Endothelial cell of umbilical vein (primary cell): Measurements from ENCODE around the gene MRPL44. TPM values are rescaled to one million over a fixed set of nuclear protein-coding genes. Genes with fewer than 3 reads are reported as not detected.

Experiments
- BruUV-seq: library from RNA; stranded (reverse); fragments of 400-500 nt; replicated peaks from 2 replicates; lab custom pipeline; 2021; lab: Mats Ljungman, UMichigan
- CTCF ChIA-PET: fragments of 300-600, 350-600 bp; sonication (Branson Sonifier 250); formaldehyde crosslinking; loops from one replicate; lab custom pipeline; 2021; ENCODE audit warnings: antibody characterized with exemption, inconsistent platforms; lab: Charles Lee
- POLR2A ChIA-PET: fragments of 300-600, 350-600 bp; sonication (Branson Sonifier 250); formaldehyde crosslinking; loops from one replicate; lab custom pipeline; 2021; ENCODE audit warnings: antibody characterized with exemption, inconsistent platforms; lab: Charles Lee
- DNase-seq: peaks from one replicate; pipeline ENCODE4 v3.0.0-alpha.2; 2011; ENCODE audit warnings: low read depth, low spot score
- FAIRE-seq: peaks from 2 replicates; lab custom pipeline; 2011; peaks lifted over from hg19 to GRCh38; lab: Jason Lieb, UNC
- H2AFZ ChIP-seq: 2 replicates; pipeline ENCODE4 v1.6.0; 2012; ENCODE audit warnings: low read depth, low read length, control low read depth, inconsistent platforms
- H3K27ac ChIP-seq: 2 replicates; pipeline ENCODE4 v1.5.1; 2011; ENCODE audit warnings: low read depth, mild to moderate bottlenecking, control low read depth, low read length, moderate library complexity; ENCODE audit not compliant: insufficient read depth
- H3K27me3 ChIP-seq, 2 experiments: 2 replicates each; pipeline versions ENCODE4 v1.6.0 to v1.6.1; 2011; ENCODE audit warnings: low read length in 2 of 2, mixed read lengths in 1 of 2; ENCODE audit not compliant: control insufficient read depth in 2 of 2, insufficient read depth in 2 of 2
- H3K36me3 ChIP-seq, 2 experiments: 2 replicates in 1 of 2; 3 replicates in 1 of 2; pipeline ENCODE4 v1.5.1; 2011; ENCODE audit warnings: low read length in 2 of 2, mild to moderate bottlenecking in 1 of 2, moderate library complexity in 1 of 2; ENCODE audit not compliant: control insufficient read depth in 2 of 2, insufficient read depth in 2 of 2; ENCODE audit errors: extremely low read depth in 1 of 2
- H3K4me1 ChIP-seq: 3 replicates; pipeline ENCODE4 v1.5.1; 2011; ENCODE audit warnings: mild to moderate bottlenecking, low read length; ENCODE audit not compliant: control insufficient read depth, insufficient read depth; ENCODE audit errors: extremely low read depth
- H3K4me2 ChIP-seq: 2 replicates; pipeline ENCODE4 v1.6.1; 2011; ENCODE audit warnings: low read length, control low read depth, mixed read lengths; ENCODE audit not compliant: insufficient read depth
- H3K4me3 ChIP-seq, 3 experiments: fragments of 200-600 bp in 1 of 3; sonication (generic), shearing (Covaris generic) in 1 of 3; replicated peaks in 1 of 3; 2 replicates each; pipeline ENCODE4 v1.5.1; 2011 to 2016; ENCODE audit warnings: control low read depth in 3 of 3, low read length in 3 of 3, mild to moderate bottlenecking in 2 of 3, inconsistent platforms in 1 of 3, low read depth in 1 of 3, moderate library complexity in 1 of 3; ENCODE audit not compliant: insufficient read depth in 1 of 3
- H3K79me2 ChIP-seq: 2 replicates; pipeline ENCODE4 v1.6.0; 2012; ENCODE audit warnings: low read length, inconsistent platforms; ENCODE audit not compliant: control insufficient read depth, insufficient read depth
- H3K9ac ChIP-seq: replicated peaks from 2 replicates; pipeline ENCODE3; 2011; ENCODE audit warnings: low read length, control low read depth; ENCODE audit not compliant: insufficient read depth; ENCODE audit errors: extremely low read depth
- H3K9me1 ChIP-seq: replicated peaks from 3 replicates; pipeline ENCODE4 v1.6.0; 2011; ENCODE audit warnings: mild to moderate bottlenecking, low read length; ENCODE audit not compliant: control insufficient read depth, insufficient read depth; ENCODE audit errors: extremely low read depth
- H3K9me3 ChIP-seq: replicated peaks from 2 replicates; pipeline ENCODE4 v1.5.1; 2012; ENCODE audit warnings: low read length, inconsistent platforms; ENCODE audit not compliant: control insufficient read depth, insufficient read depth
- H4K20me1 ChIP-seq: replicated peaks from 2 replicates; pipeline ENCODE3; 2011; ENCODE audit warnings: mild to moderate bottlenecking, low read length; ENCODE audit not compliant: control insufficient read depth, insufficient read depth; ENCODE audit errors: extremely low read depth
- EZH2 ChIP-seq: IDR thresholded peaks from 2 replicates; pipeline ENCODE4 v1.6.1; 2012; ENCODE audit warnings: borderline replicate concordance, low read depth, mild to moderate bottlenecking, moderate library complexity, low read length, inconsistent platforms; ENCODE audit not compliant: severe bottlenecking
- FOS ChIP-seq: IDR thresholded peaks from 2 replicates; pipeline ENCODE4 v1.6.1; 2011; ENCODE audit warnings: mild to moderate bottlenecking, low read length, moderate library complexity, borderline replicate concordance; ENCODE audit not compliant: insufficient read depth
- GATA2 ChIP-seq: IDR thresholded peaks from 2 replicates; pipeline ENCODE4 v1.7.0; 2011; ENCODE audit warnings: low read depth, mild to moderate bottlenecking, moderate library complexity, mixed read lengths, low read length; ENCODE audit not compliant: insufficient read length, insufficient read depth
- JUN ChIP-seq: IDR thresholded peaks from 2 replicates; pipeline ENCODE4 v1.6.1; 2011; ENCODE audit warnings: borderline replicate concordance, low read depth; ENCODE audit not compliant: insufficient read length, insufficient read depth
- MAX ChIP-seq: IDR thresholded peaks from 2 replicates; pipeline ENCODE4 v1.6.1; 2011; ENCODE audit not compliant: insufficient read depth, insufficient read length
- MYC ChIP-seq: IDR thresholded peaks from one replicate; pipeline ENCODE4 v1.6.1; 2011; ENCODE audit warnings: mild to moderate bottlenecking, low read depth, low read length
- POLR2A ChIP-seq: IDR thresholded peaks from 2 replicates; pipeline ENCODE4 v1.6.1; 2012; ENCODE audit warnings: low read depth, mild to moderate bottlenecking, control low read depth, low read length
- dilution Hi-C: fragments of 300-500 bp; cut with MboI; formaldehyde crosslinking; loops from one replicate; pipeline ENCODE4 v1.15.0; 2019; ENCODE audit warnings: low sequenced_read_pairs; ENCODE audit not compliant: extremely low pct_ligation_motif_present
- intact Hi-C: fragments of 100-400 bp; cut with micrococcal nuclease; formaldehyde crosslinking; loops from one replicate; pipeline ENCODE4 v1.10.0; 2022
- polyA plus RNA-seq, 4 experiments: library from polyadenylated mRNA; depleted of rRNA in 3 of 4; stranded (reverse) in 3 of 4; unstranded in 1 of 4; fragments of >200 nt; gene quantifications; 2 replicates each; pipeline versions ENCODE4 v1.2.1 to v1.2.3, GENCODE V29; 2011 to 2012; ENCODE audit warnings: missing spikeins in 1 of 4
- total RNA-seq: library from RNA; stranded (reverse); gene quantifications from 2 replicates; pipeline ENCODE4 v1.2.3, GENCODE V29; 2021
- TF ChIP-seq, protein P1 (sequence below), 2 donors: IDR thresholded peaks; 1 replicate in 1 of 2; 2 replicates in 1 of 2; pipeline ENCODE4 v1.5.1; 2011; ENCODE audit warnings: low read length in 2 of 2, mild to moderate bottlenecking in 2 of 2, moderate library complexity in 2 of 2, control low read depth in 1 of 2, inconsistent platforms in 1 of 2, low read depth in 1 of 2; ENCODE audit not compliant: insufficient read depth in 1 of 2; ENCODE audit errors: extremely low read depth in 1 of 2

The MRPL44 gene
- total and polyA plus RNA-seq, 2 donors (not counting 3 experiments of a cell fraction or from before 2014, with no cell fraction given) = 19.2 to 27.7 TPM

- POLR2A ChIA-PET = no interaction called here
- TF ChIP-seq FOS = no peak
- TF ChIP-seq, protein P1, sequence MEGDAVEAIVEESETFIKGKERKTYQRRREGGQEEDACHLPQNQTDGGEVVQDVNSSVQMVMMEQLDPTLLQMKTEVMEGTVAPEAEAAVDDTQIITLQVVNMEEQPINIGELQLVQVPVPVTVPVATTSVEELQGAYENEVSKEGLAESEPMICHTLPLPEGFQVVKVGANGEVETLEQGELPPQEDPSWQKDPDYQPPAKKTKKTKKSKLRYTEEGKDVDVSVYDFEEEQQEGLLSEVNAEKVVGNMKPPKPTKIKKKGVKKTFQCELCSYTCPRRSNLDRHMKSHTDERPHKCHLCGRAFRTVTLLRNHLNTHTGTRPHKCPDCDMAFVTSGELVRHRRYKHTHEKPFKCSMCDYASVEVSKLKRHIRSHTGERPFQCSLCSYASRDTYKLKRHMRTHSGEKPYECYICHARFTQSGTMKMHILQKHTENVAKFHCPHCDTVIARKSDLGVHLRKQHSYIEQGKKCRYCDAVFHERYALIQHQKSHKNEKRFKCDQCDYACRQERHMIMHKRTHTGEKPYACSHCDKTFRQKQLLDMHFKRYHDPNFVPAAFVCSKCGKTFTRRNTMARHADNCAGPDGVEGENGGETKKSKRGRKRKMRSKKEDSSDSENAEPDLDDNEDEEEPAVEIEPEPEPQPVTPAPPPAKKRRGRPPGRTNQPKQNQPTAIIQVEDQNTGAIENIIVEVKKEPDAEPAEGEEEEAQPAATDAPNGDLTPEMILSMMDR (IDR thresholded peaks at IDR 0.05; ENCODE audit: extremely low read depth in 1 of 2, insufficient read depth in 1 of 2, low read depth in 1 of 2, low read length in 2 of 2) = peak; percentile 69 to 75
- Histone ChIP-seq H3K4me1 (no peaks in the 10 kb centered on the region), H3K27me3 (no peaks in the 10 kb centered on the region), H3K9me3 (no peaks in the 10 kb centered on the region), H3K9me1 (no peaks in the 10 kb centered on the region), H3K9ac (no peak overlapping the region), H4K20me1 (no peaks in the 10 kb centered on the region), H3K27ac (no peak overlapping the region), H3K79me2 (no peaks in the 10 kb centered on the region), H3K4me2 (no peak overlapping the region), H3K36me3 (no peaks in the 10 kb centered on the region), H2AFZ (no peak overlapping the region), H3K4me3 (no peak overlapping the region)
- dilution Hi-C loops (no loop called here), intact Hi-C loops (loop anchor here (1.0 to 5.0 kb wide), 6 partner anchors 23 to 363 kb away; no protein-coding TSS in a partner anchor)
- DNase-seq (peak; percentile 74), FAIRE-seq (peak; percentile 95)
- CTCF ChIA-PET = interaction anchor here (0.5 to 9.0 kb wide), 75 partner anchors 9 to 659 kb away, joined by 3 to 875 read pairs (median 4); partner anchors contain the start of gene SERPINE2
- no TSS peak for BruUV-seq
Measured at GRCh38 chr2:223993634-223994232, 36.5 kb downstream of the MRPL44 start.

DNA sequence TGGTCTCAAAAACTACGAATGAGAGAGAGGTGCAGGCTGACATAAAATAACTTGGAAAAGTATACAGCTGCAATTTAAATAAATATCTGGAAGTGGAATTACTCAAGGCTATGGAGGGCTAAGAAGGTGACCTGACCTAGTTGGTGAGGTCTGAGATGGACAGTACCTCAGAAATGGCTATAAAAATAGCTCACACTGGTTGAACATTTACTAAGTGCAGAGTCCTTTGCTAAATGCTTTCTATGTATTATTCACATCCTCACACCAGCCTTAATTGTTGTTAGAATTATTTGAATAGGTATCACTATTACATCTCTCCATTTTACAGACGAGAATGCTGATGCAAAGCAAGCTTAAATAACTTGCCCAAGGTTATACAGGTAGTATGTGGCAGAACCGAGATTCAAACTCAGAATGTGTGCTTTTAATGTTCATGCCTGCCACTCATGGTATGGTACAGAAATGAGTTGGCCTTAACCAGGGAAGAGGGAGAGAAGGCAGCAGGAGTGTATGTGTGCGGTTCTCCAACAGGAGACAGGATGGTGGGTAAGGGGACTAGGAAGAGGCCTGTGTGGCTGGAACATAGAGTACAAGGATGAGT is 37.4 kb downstream of the MRPL44 start:
- CTCF ChIA-PET = interaction anchor here (0.9 to 9.0 kb wide), 13 partner anchors 12 to 365 kb away, joined by 5 to 875 read pairs (median 9); partner anchors contain the start of gene SERPINE2
- H3K4me2 ChIP-seq = no peak overlapping the region
- no peaks in the 10 kb centered on the region for H3K79me2 ChIP-seq
- no peaks in the 10 kb centered on the region for H3K27me3 ChIP-seq
- dilution Hi-C loops = no loop called here
- no peak for TF ChIP-seq MAX
- TF ChIP-seq GATA2 = no peak
- no peak for TF ChIP-seq EZH2
- TF ChIP-seq JUN = no peak
- no peak for TF ChIP-seq POLR2A
- no peak for TF ChIP-seq MYC
- TF ChIP-seq, protein P1 (IDR thresholded peaks at IDR 0.05; ENCODE audit: extremely low read depth in 1 of 2, insufficient read depth in 1 of 2, low read depth in 1 of 2, low read length in 2 of 2) = no peak
- no peak for TF ChIP-seq FOS
- H3K9ac ChIP-seq = no peak overlapping the region
- DNase-seq = no peak
- no peak overlapping the region for H2AFZ ChIP-seq
- H3K36me3 ChIP-seq = no peaks in the 10 kb centered on the region
- no peaks in the 10 kb centered on the region for H4K20me1 ChIP-seq
- H3K9me3 ChIP-seq = no peaks in the 10 kb centered on the region
- BruUV-seq = no TSS peak
- POLR2A ChIA-PET = no interaction called here
- no peaks in the 10 kb centered on the region for H3K4me1 ChIP-seq
- H3K27ac ChIP-seq = no peak overlapping the region
- intact Hi-C loops = loop anchor here (5.0 kb wide), 1 partner anchor 148 kb away; no protein-coding TSS in a partner anchor
- no peak for FAIRE-seq
- H3K9me1 ChIP-seq = no peaks in the 10 kb centered on the region
- no peak overlapping the region for H3K4me3 ChIP-seq
